Activated naive CD8-positive, alpha-beta T cell treated with anti-CD3 and anti-CD28 coated beads, Interleukin-2, amount 50 U/mL, for 16 hours (primary cell): ENCODE data around the gene EPB41L5.
A peak's percentile ranks its signal among the peaks of the same experiment; 100 is the strongest.
"Not testable (repeated sequence)": the region's sequence is repeated elsewhere in the genome, so short reads cannot be mapped to it uniquely, and the experiment has no call there.

Experiments used
- DNase-seq: peaks from one replicate; pipeline ENCODE4 v3.0.0-alpha.2; 2020; ENCODE audit warnings: low read depth, low spot score

The EPB41L5 gene

GRCh38 chr2:120199817-120200459 lies 187.1 kb downstream of the EPB41L5 start:
- not testable (repeated sequence) for DNase-seq

GRCh38 chr2:120203251-120204021 lies 190.6 kb downstream of the EPB41L5 start:
- DNase-seq: no peak

DNA sequence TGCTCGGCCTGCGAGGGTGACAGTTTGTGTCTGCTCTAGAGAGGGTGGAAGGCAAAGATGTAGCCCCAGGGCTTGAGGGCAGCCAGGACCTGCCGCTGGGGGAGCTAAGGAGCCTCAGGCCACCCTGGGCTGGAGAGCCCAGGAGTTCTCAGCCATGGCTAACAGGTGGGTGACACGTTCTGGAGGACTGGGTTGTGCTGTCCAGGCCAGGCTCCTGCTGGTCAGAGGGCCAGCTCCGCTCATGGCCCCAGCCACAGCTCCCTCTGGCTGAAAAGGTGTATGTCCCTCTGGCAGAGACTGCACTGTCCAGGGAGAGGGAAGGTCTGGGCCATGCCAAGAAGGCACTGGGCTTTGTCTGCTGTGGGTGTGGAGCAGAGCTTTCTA lies 191.1 kb downstream of the EPB41L5 start:
- DNase-seq: no peak

- DNase-seq: no peak
These were observed 191.5 kb downstream of the EPB41L5 start for GRCh38 chr2:120204417-120204816.

GRCh38 chr2:120204945-120205670 lies 192.2 kb downstream of the EPB41L5 start:
- no peak for DNase-seq

GRCh38 chr2:120206022-120206581 lies 193.2 kb downstream of the EPB41L5 start:
- DNase-seq: peak; percentile 17

DNA sequence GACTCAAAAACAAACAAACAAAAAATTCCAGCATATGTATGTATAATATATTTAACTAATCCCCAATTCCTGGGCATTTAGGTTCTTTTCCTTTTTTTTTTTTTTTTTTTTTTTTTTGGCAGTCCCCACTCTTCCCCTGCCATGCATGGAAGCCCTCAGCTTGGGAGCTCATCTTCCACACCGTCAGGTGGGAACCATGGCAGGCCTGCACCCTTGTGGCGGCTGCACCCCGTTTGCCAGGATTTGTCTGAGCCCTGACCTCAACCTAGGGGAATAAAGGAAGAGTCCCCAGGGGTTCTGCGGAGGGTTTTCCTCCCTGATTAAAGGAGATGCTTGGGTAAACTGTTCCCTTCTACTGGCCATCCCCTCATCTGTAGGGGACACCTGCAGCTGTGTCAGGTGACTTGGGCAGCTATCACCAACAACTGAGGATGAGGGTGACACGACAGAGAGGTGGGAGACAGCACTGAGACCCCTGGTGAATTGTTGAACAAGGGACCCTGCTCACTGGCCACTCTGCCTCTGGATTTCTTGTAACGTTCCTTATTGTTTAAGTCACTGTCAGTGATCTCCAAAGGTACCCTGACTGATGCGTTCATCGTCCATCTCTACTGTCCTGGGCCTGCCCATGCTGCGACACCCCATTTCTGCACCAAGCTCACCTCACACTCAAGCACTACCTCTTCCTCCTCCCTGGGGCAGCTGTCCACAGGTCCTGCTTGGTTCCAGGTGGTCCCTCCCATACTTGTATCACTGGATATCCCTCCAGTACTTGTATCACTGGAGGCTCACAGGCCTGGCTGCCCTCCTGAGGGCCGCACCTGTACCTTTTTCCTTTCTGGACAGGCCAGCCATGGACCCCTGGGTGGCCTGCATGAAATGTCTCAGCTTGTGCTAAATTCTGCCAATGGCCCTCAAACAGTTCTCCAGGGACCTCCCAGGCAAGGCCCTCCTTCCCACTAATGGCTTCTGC lies 195.8 kb downstream of the EPB41L5 start:
- no peak for DNase-seq

DNA sequence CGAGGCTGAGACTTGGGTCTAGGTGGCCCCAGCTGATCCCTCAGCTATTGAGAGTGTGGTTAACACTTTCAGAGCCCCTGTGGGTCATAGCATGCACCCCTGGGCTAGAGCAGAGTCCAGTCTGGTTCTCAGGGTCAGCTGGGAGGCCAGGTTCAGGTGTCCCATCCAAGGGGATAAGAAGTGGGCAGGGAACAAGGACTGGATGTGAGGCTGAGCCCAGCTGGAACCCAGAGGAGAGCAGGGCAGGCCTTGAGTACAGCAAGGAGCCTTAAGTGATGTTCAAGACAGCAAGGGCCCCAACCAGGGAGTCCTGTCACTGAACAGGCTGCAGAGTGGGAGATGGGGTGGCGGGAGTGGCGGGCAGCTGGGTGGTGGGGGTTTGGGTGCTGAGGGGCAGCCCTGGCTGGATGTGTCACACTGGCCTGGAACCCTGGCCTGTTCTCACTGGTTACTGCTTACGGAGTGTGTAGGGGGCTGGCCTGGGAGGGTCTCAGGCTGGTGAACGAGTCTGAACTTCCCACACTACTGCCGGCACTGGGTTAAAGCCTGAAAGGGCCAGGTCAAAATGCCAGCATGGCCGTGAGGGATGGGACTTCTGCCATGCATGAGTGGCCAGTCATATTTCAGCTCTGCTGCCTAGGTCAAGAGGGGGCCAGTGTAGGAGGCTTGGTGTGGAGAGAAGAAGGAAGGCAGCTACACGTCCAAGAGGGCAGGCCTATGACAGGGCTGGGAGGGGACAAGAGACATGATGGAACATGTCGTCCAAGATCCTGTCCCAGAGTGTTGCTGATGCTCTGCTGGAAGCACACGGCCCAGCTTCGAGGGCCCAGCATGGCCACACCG lies 196.8 kb downstream of the EPB41L5 start:
- no peak for DNase-seq

GRCh38 chr2:120210270-120210693 lies 197.4 kb downstream of the EPB41L5 start:
- DNase-seq: no peak

DNA sequence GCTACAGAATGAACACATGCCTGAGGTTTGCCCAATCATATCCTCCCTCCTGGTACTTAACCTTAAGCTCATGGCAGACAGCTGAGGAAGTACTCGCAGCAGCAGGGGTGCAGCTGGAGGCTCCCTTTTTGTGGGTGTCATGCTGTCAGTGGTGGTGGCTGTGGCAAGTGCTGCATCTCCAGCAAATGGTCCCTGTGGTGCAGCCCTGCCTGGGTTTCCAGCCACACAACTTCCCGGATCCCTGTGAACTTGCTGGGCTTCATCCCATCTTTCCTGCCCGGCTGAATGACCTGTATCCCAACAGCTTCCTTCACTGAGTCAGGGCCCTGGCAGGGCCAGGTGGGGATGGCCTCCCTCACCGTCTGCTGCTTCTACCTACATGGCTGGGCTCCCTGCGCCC lies 205.3 kb downstream of the EPB41L5 start:
- DNase-seq: no peak

GRCh38 chr2:120219291-120219690 lies 206.4 kb downstream of the EPB41L5 start:
- no peak for DNase-seq

DNA sequence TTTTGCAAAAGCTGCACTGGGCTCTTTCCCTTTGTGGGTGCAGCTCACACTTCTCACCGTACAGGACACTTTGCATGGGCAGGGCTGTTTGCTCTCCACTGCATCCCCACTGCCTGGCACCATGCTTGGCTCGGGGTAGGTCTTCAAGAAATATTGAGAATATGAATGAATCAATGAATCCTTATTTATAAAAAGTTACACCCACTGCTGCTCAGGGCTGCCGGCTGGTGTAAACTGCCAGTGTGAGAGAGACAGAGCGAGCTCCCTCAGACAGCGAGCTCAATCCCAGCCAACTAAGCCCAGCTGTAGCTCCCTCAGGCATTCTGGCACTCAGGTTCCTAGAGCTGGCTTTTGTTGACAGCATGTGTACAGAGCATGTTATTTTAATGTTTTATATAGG lies 206.9 kb downstream of the EPB41L5 start:
- DNase-seq: no peak

DNA sequence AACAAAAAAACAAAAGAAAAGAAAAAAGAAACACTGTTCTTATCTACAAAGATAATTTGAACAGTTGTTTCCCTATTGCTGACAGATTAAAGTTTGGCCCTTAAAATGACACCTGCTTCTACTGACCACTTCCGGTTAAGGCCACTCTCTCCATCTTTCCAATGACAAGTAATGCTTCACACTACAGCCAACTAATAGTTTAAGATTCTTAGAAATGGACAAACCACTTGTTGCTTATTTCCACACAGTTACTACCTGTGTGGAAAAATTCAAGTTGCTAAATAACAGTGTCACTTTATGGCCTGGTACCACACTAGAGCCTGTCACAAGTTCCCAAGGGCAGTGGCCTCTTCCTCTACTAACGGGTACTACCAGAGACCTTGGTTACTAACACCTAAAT lies 207.9 kb downstream of the EPB41L5 start:
- no peak for DNase-seq

DNA sequence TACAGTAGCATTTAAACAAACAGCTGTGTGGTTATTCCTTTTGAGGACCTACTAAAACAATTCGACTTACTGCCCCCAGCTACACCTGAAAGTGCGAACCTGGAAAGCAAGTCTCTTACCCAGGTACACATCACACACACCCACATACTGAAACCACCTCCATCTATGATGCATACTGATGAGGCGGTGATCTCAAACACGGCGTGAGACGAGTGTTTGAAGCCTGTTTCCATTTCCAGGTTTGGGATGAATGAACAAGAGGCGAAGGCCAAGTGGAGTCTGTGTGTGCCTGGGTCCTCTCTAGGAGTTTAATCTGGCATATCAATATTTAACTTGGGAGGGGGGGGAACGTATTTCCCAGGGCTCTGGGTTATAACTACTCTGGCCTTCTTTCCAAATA lies 208.7 kb downstream of the EPB41L5 start:
- no peak for DNase-seq

DNA sequence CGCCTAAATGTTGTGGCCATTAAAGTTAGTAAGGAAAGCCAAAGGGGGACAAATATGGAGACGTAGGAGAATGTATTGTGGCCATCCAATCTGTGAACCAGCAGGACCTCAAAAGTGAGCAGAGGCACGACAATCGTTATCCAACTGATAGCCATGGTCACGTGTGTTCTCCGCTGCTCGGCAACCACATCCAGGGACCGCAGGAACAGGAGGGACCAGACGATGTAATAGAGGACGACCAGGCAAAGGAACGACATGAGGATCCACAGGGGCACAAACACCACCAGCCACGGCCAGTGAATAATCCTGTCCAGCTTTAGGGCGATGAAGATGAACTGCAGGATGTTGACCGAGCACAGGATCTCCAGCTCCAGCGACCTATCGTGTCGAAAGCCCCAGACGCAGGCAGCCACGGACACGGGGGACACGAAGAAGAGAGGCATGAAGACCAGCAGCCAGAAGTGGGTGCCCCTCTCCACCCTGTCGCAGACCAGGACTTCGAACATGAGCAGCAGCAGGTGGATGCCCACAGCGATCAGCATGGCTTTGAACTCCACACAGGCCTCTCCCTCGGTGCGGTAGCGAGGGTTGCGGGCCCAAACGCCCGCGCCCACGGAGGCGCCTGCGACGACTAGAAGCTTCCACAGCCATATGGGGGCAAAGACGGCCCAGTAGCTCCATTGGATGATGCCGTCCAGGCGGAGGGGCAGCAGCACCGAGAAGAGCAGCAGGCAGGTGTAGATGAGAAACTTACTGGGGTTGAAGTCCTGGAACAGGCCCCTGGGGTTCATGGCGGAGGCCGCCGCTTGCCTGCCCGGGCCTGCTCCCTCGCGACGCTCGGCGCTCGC lies 209.5 kb downstream of the EPB41L5 start:
- DNase-seq: no peak

DNA sequence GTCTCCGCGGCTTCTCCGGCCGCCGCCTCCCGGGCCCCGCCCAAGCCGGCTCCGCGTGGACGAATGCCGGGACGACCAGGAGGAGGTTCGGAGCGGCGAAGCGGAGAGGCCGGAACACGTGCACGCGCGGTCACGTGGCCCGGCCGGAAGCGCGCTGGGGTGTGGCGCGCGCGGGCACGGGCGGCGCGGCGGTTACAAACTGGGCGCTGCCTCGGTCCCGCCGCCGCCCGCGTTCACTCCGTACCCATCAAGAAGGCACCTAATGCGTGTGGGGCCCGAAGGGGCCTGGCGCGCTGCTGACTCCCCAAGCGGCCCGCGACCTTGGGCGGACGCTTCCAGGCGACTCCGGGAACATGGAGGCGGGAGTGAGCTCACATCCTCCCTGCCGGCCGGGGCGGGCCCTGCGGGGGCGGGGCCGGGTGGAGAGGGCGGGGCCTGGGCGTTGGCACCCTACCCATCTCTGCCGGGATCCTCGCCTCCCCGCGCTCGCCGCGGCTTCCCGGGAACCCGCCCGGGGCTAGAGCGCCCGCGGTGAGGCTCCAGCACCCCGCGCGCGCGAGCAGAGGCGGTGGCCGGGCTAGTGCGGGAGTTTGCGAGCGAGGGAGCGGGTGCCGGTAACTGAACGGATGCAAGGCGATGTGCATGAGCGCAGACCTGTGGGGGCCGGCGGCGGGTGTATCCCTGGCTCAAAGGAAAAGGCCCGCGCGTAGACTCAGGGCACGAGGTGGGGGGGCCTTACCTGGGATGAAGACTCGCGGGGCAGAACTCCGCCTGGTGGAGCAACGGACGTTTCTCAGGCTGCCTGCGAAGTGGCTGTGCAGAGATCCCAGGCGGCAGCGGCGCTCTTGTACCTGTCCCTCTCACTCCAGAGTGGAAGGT lies 210.4 kb downstream of the EPB41L5 start, which contains the start of gene TMEM185B:
TSS of gene TMEM185B (minus strand) at position 367 of the 879 bp plus-strand sequence. CDS start 424 bp downstream, outside the sequence.
- peak; percentile 78 for DNase-seq

DNA sequence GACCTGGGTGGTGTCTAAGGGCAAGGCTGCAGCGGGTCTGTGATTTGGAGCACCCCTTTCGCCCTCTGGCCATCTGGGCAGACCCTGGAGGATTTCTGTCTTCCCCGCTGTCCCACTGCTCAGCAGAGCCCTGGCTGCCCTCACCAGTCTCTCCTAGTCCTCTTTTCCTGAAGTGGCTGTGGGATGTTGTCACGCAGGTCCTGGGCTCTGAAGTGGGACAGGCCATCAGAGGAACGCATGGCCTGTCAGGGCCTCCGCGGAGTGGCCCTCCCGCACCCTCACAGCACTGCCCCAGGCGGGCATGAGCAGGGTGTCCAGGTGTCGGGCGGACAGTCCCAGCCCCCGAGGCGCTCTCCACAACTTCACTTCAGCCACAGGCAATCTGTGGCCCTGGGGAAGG lies 211.4 kb downstream of the EPB41L5 start:
- DNase-seq: no peak
